HepG2 (cell line): ENCODE data around the gene RHBDF2. TPM values are rescaled to one million over a fixed set of nuclear protein-coding genes. Genes with fewer than 3 reads are reported as not detected.
A peak's percentile ranks its signal among the peaks of the same experiment; 100 is the strongest.

Source experiments
- AGO1 ChIP-seq: fragments of 200-400 bp; formaldehyde crosslinking; IDR thresholded peaks from 2 replicates; pipeline ENCODE4 v1.6.1; 2017; ENCODE audit warnings: mild to moderate bottlenecking, low read depth, low read length, moderate library complexity; ENCODE audit not compliant: poor library complexity, severe bottlenecking
- BORCS8-MEF2B ChIP-seq: sonication (generic); formaldehyde crosslinking; IDR thresholded peaks from 2 replicates; pipeline ENCODE4 v1.8.0; 2022; ENCODE audit warnings: mild to moderate bottlenecking, missing genetic modification reagents
- CTCF ChIP-seq: sonication (generic); formaldehyde crosslinking; IDR thresholded peaks from 2 replicates; pipeline ENCODE4 v1.5.0; 2020; ENCODE audit warnings: mild to moderate bottlenecking, missing genetic modification reagents, moderate library complexity
- EED ChIP-seq: sonication (generic); formaldehyde crosslinking; IDR thresholded peaks from 2 replicates; pipeline ENCODE4 v1.5.0; 2020; ENCODE audit warnings: mild to moderate bottlenecking, missing genetic modification reagents
- ETV6 ChIP-seq: sonication (generic); formaldehyde crosslinking; conservative IDR thresholded peaks from 2 replicates; pipeline ENCODE4 v1.4.0; 2020; ENCODE audit warnings: missing genetic modification reagents
- FUBP1 ChIP-seq: sonication (generic); formaldehyde crosslinking; IDR thresholded peaks from 2 replicates; pipeline ENCODE4 v1.5.1; 2020; ENCODE audit warnings: missing genetic modification reagents, mild to moderate bottlenecking, borderline replicate concordance
- KDM1A ChIP-seq: IDR thresholded peaks from 2 replicates; pipeline ENCODE4 v1.6.1; 2016; ENCODE audit warnings: missing compliant biosample characterization
- KDM5B ChIP-seq: sonication (generic); formaldehyde crosslinking; IDR thresholded peaks from 2 replicates; pipeline ENCODE4 v1.4.0; 2020; ENCODE audit warnings: missing genetic modification reagents, mild to moderate bottlenecking, borderline replicate concordance
- MYPOP ChIP-seq: sonication (generic); formaldehyde crosslinking; IDR thresholded peaks from 2 replicates; pipeline ENCODE4 v1.8.1; 2023; ENCODE audit warnings: mild to moderate bottlenecking, moderate library complexity, missing genetic modification reagents
- RFXAP ChIP-seq: sonication (generic); formaldehyde crosslinking; IDR thresholded peaks from 2 replicates; pipeline ENCODE4 v1.4.0; 2020; ENCODE audit warnings: missing genetic modification reagents, borderline replicate concordance
- SALL1 ChIP-seq: sonication (generic); formaldehyde crosslinking; IDR thresholded peaks from 2 replicates; pipeline ENCODE4 v1.8.0; 2022; ENCODE audit warnings: mild to moderate bottlenecking, missing genetic modification reagents
- SMAD3 ChIP-seq: sonication (generic); formaldehyde crosslinking; IDR thresholded peaks from 2 replicates; pipeline ENCODE4 v1.4.0; 2020; ENCODE audit warnings: missing genetic modification reagents
- SMYD3 ChIP-seq: sonication (generic); formaldehyde crosslinking; IDR thresholded peaks from 2 replicates; pipeline ENCODE4 v1.8.1; 2023; ENCODE audit warnings: mild to moderate bottlenecking, missing genetic modification reagents
- SOX13 ChIP-seq, 3 experiments: fragments of 450-650 bp in 1 of 3; sonication (generic) in 1 of 3; formaldehyde crosslinking in 1 of 3; IDR thresholded peaks in 2 of 3; conservative IDR thresholded peaks in 1 of 3; 2 replicates each; pipeline versions ENCODE4 v1.5.0 to v1.6.1; 2016 to 2020; ENCODE audit warnings: antibody characterized with exemption in 1 of 3, mild to moderate bottlenecking in 1 of 3, missing compliant biosample characterization in 1 of 3, missing genetic modification reagents in 1 of 3, moderate library complexity in 1 of 3
- TGIF2 ChIP-seq: IDR thresholded peaks from 2 replicates; pipeline ENCODE4 v1.6.1; 2016; ENCODE audit warnings: control low read depth, missing compliant biosample characterization
- TP53 ChIP-seq: sonication (generic); formaldehyde crosslinking; conservative IDR thresholded peaks from 2 replicates; pipeline ENCODE4 v1.4.0; 2020; ENCODE audit warnings: missing genetic modification reagents
- ZBTB20 ChIP-seq: sonication (generic); formaldehyde crosslinking; IDR thresholded peaks from 2 replicates; pipeline ENCODE4 v1.8.1; 2023; ENCODE audit warnings: missing genetic modification reagents, low read depth, mild to moderate bottlenecking, borderline replicate concordance
- ZBTB43 ChIP-seq: sonication (generic); formaldehyde crosslinking; conservative IDR thresholded peaks from 2 replicates; pipeline ENCODE4 v1.4.0; 2020; ENCODE audit warnings: missing genetic modification reagents
- ZNF574 ChIP-seq: sonication (generic); formaldehyde crosslinking; IDR thresholded peaks from 2 replicates; pipeline ENCODE4 v1.4.0; 2020; ENCODE audit warnings: missing genetic modification reagents
- polyA plus RNA-seq, 8 experiments: library from polyadenylated mRNA; depleted of rRNA in 3 of 8; stranded (reverse) in 7 of 8; unstranded in 1 of 8; fragments of >200 nt; fragmentation: Illumina TruSeq in 4 of 8; extraction: Trizol in 4 of 8; gene quantifications; 2 replicates each; pipeline versions ENCODE4 v1.2.1 to v1.2.3, GENCODE V29; 2011 to 2016; ENCODE audit warnings: low read depth in 4 of 8, missing spikeins in 1 of 8, mixed read lengths in 1 of 8; ENCODE audit not compliant: insufficient read depth in 1 of 8
- total RNA-seq, 5 experiments: library from RNA; depleted of rRNA; stranded (reverse); fragments of >200 nt; fragmentation: Illumina TruSeq; extraction: Trizol; gene quantifications; 2 replicates each; pipeline ENCODE4 v1.2.3, GENCODE V29; 2016; ENCODE audit warnings: low read depth in 1 of 5

Gene RHBDF2
- total and polyA plus RNA-seq, 2 of the 13 experiments (the other 11 are each of a cell fraction or from before 2014, with no cell fraction given), result 7.8 to 24.2 TPM

GRCh38 chr17:76458580-76459490 lies 42.4 kb downstream of the RHBDF2 start (continued):
- no peak for TF ChIP-seq SOX13 (IDR thresholded peaks at IDR 0.05)
- TF ChIP-seq SOX13 (CRISPR knock-in tag; conservative IDR thresholded peaks at IDR 0.05 in 1 of 2, IDR thresholded peaks at IDR 0.05 in 1 of 2), result no peak
- no peak for TF ChIP-seq ZNF574
- TF ChIP-seq AGO1, result no peak
- TF ChIP-seq EED, result no peak
- no peak for TF ChIP-seq KDM1A
- TF ChIP-seq SALL1 (CRISPR knock-in tag), result peak; percentile 54; the same call in 1 of the 2 replicates
- TF ChIP-seq RFXAP (CRISPR knock-in tag), result no peak
- TF ChIP-seq SMAD3 (CRISPR knock-in tag), result no peak
- TF ChIP-seq TGIF2 (CRISPR knock-in tag), result no peak
- no peak for TF ChIP-seq FUBP1
- TF ChIP-seq ZBTB20 (CRISPR knock-in tag), result no peak
- TF ChIP-seq CTCF (CRISPR knock-in tag), result peak; percentile 86
- no peak for TF ChIP-seq MYPOP
- no peak for TF ChIP-seq SMYD3 (CRISPR knock-in tag)
- no peak for TF ChIP-seq ZBTB43
- no peak for TF ChIP-seq TP53 (CRISPR knock-in tag)
- TF ChIP-seq BORCS8-MEF2B (CRISPR knock-in tag), result 0 out of 2 replicates have a peak, but pooled peaks have one; percentile 11
- TF ChIP-seq KDM5B (CRISPR knock-in tag), result 0 out of 2 replicates have a peak, but pooled peaks have one; percentile 12
- TF ChIP-seq ETV6, result no peak; the same call in 1 of the 2 replicates
